Endothelial cell of coronary artery (primary cell): Measurements from ENCODE around the gene AIF1. TPM values are rescaled to one million over a fixed set of nuclear protein-coding genes. Genes with fewer than 3 reads are reported as not detected.

ENCODE experiments used
- total RNA-seq: library from RNA; depleted of rRNA; stranded (reverse); fragments of >200 nt; gene quantifications from 2 replicates; pipeline ENCODE4 v1.2.3, GENCODE V29; 2014

AIF1 gene
- not detected in 2 replicates for total RNA-seq

GRCh38 chr6:31614684-31615578 is at the start of gene AIF1:
Gene AIF1 (plus strand): TSS chr6:31615234. CDS start chr6:31615330, 96 bp downstream.

GRCh38 chr6:31572041-31572911 is 42.8 kb upstream of the AIF1 start, which contains the start of gene LTA:
Gene LTA (plus strand): TSS chr6:31572289. CDS start chr6:31572743, 454 bp downstream.

GRCh38 chr6:31575335-31575901 is 39.6 kb upstream of the AIF1 start, which contains the start of gene TNF:
Gene TNF (plus strand): TSS chr6:31575565. CDS start chr6:31575742, 177 bp downstream.

GRCh38 chr6:31582230-31582643 is 32.8 kb upstream of the AIF1 start, which contains the start of gene LTB:
Gene LTB (minus strand): TSS chr6:31582424. CDS start chr6:31582417, 7 bp downstream.

GRCh38 chr6:31586008-31586407 is 29.0 kb upstream of the AIF1 start, which contains the start of gene LST1:
Gene LST1 (plus strand): TSS chr6:31586277. CDS start chr6:31587300, 1,023 bp downstream.

GRCh38 chr6:31620586-31621319 is 5.7 kb downstream of the AIF1 start, which contains the start of gene PRRC2A:
Gene PRRC2A (plus strand): TSS chr6:31620715. CDS start chr6:31622790, 2,075 bp downstream.

GRCh38 chr6:31655349-31656237 is 40.6 kb downstream of the AIF1 start, which contains the start of gene APOM:
Gene APOM (plus strand): TSS chr6:31655894. CDS start chr6:31655967, 73 bp downstream.

GRCh38 chr6:31660381-31661261 is 45.6 kb downstream of the AIF1 start, which contains the start of gene C6orf47:
Gene C6orf47 (minus strand): TSS chr6:31660778. CDS start chr6:31659947, 831 bp downstream.

GRCh38 chr6:31664790-31665500 is 49.9 kb downstream of the AIF1 start, which contains the start of gene GPANK1:
Gene GPANK1 (minus strand): TSS chr6:31664997. CDS start chr6:31664478, 519 bp downstream.

GRCh38 chr6:31665501-31666336 is 50.7 kb downstream of the AIF1 start, which contains the start of gene CSNK2B:
Gene CSNK2B (plus strand): TSS chr6:31666080. CDS start chr6:31666832, 752 bp downstream.

Other genes with a start within 250 kb of the AIF1 start
- gene MICA, start 211.6 kb upstream of the AIF1 start, total RNA-seq: 41.6 and 42.5 TPM in 2 replicates
- 11.3 and 15.7 TPM in 2 replicates for gene MICB, start 117.1 kb upstream of the AIF1 start, total RNA-seq
- not detected in 2 replicates for gene MCCD1, start 86.3 kb upstream of the AIF1 start, total RNA-seq
- 296 and 474 TPM in 2 replicates for gene DDX39B, start 73.2 kb upstream of the AIF1 start, total RNA-seq
- 0.36 and 0.66 TPM in 2 replicates for gene ATP6V1G2, start 68.6 kb upstream of the AIF1 start, total RNA-seq
- 24.7 and 29.7 TPM in 2 replicates for gene NFKBIL1, start 67.6 kb upstream of the AIF1 start, total RNA-seq
- gene LTA, start 42.9 kb upstream of the AIF1 start, total RNA-seq: not detected in 2 replicates
- gene TNF, start 39.7 kb upstream of the AIF1 start, total RNA-seq: not detected in 2 replicates
- gene LTB, start 32.8 kb upstream of the AIF1 start, total RNA-seq: 2.1 and 2.3 TPM in 2 replicates
- 0.72 and 1.0 TPM in 2 replicates for gene LST1, start 29.0 kb upstream of the AIF1 start, total RNA-seq
- not detected in 2 replicates for gene NCR3, start 22.2 kb upstream of the AIF1 start, total RNA-seq
- gene PRRC2A, start 5.5 kb downstream of the AIF1 start, total RNA-seq: 31.2 and 39.4 TPM in 2 replicates
- gene BAG6, start 37.4 kb downstream of the AIF1 start, total RNA-seq: 84.7 and 106 TPM in 2 replicates
- 0.19 and 0.54 TPM in 2 replicates for gene APOM, start 40.7 kb downstream of the AIF1 start, total RNA-seq
- gene C6orf47, start 45.5 kb downstream of the AIF1 start, total RNA-seq: 18.3 and 21.0 TPM in 2 replicates
- 11.3 and 11.6 TPM in 2 replicates for gene GPANK1, start 49.8 kb downstream of the AIF1 start, total RNA-seq
- 88.2 and 101 TPM in 2 replicates for gene CSNK2B, start 50.8 kb downstream of the AIF1 start, total RNA-seq
- 2.2 and 3.6 TPM in 2 replicates for gene LY6G5B, start 54.7 kb downstream of the AIF1 start, total RNA-seq
- gene LY6G5C, start 65.8 kb downstream of the AIF1 start, total RNA-seq: 1.1 and 1.3 TPM in 2 replicates
- gene ABHD16A, start 88.1 kb downstream of the AIF1 start, total RNA-seq: 49.1 and 57.8 TPM in 2 replicates
- gene LY6G6F, start 91.6 kb downstream of the AIF1 start, total RNA-seq: not detected in 2 replicates
- not detected in 2 replicates for gene LY6G6D, start 100.1 kb downstream of the AIF1 start, total RNA-seq
- gene LY6G6C, start 106.5 kb downstream of the AIF1 start, total RNA-seq: not detected in 2 replicates
- not detected in 2 replicates for gene MPIG6B, start 108.1 kb downstream of the AIF1 start, total RNA-seq
- gene DDAH2, start 114.1 kb downstream of the AIF1 start, total RNA-seq: 82.0 and 106 TPM in 2 replicates
- gene CLIC1, start 121.3 kb downstream of the AIF1 start, total RNA-seq: 714 and 927 TPM in 2 replicates
- 3.7 and 4.6 TPM in 2 replicates for gene MSH5, start 124.8 kb downstream of the AIF1 start, total RNA-seq
- 0.81 and 1.3 TPM in 2 replicates for gene SAPCD1, start 147.4 kb downstream of the AIF1 start, total RNA-seq
- gene VWA7, start 162.1 kb downstream of the AIF1 start, total RNA-seq: 0.09 TPM in 1 of 2 replicates, not detected in the other
- 64.4 and 67.7 TPM in 2 replicates for gene VARS1, start 180.5 kb downstream of the AIF1 start, total RNA-seq
- gene LSM2, start 191.7 kb downstream of the AIF1 start, total RNA-seq: 33.2 and 44.6 TPM in 2 replicates
- 0.72 and 0.85 TPM in 2 replicates for gene HSPA1L, start 200.0 kb downstream of the AIF1 start, total RNA-seq
- gene HSPA1A, start 200.3 kb downstream of the AIF1 start, total RNA-seq: 73.9 and 103 TPM in 2 replicates
- gene HSPA1B, start 212.5 kb downstream of the AIF1 start, total RNA-seq: 73.8 and 84.7 TPM in 2 replicates
- gene NEU1, start 247.6 kb downstream of the AIF1 start, total RNA-seq: 38.6 and 40.2 TPM in 2 replicates